HEK293T (cell line): ENCODE measurements around the gene MKS1.

ENCODE experiments used
- BHLHE40 ChIP-seq: fragments of 450-650 bp; IDR thresholded peaks from 2 replicates; pipeline ENCODE4 v1.6.1; 2016; ENCODE audit warnings: mild to moderate bottlenecking, moderate library complexity, borderline replicate concordance
- ELF4 ChIP-seq: fragments of 450-650 bp; IDR thresholded peaks from 2 replicates; pipeline ENCODE4 v1.6.1; 2017; ENCODE audit warnings: antibody characterized with exemption
- FOXA1 ChIP-seq: fragments of 450-650 bp; IDR thresholded peaks from 2 replicates; pipeline ENCODE4 v1.6.1; 2016; ENCODE audit warnings: mild to moderate bottlenecking
- FOXK2 ChIP-seq: fragments of 450-650 bp; IDR thresholded peaks from 2 replicates; pipeline ENCODE4 v1.6.1; 2016; ENCODE audit warnings: mild to moderate bottlenecking
- FOXM1 ChIP-seq: fragments of 450-650 bp; IDR thresholded peaks from 2 replicates; pipeline ENCODE4 v1.6.1; 2017; ENCODE audit warnings: mild to moderate bottlenecking, borderline replicate concordance
- HDGF ChIP-seq: fragments of 450-650 bp; IDR thresholded peaks from 2 replicates; pipeline ENCODE4 v1.6.1; 2017; ENCODE audit warnings: antibody characterized with exemption, borderline replicate concordance
- L3MBTL2 ChIP-seq: fragments of 450-650 bp; conservative IDR thresholded peaks from 2 replicates; pipeline ENCODE4 v1.6.1; 2016; ENCODE audit warnings: mild to moderate bottlenecking
- NFRKB ChIP-seq: fragments of 450-650 bp; IDR thresholded peaks from 2 replicates; pipeline ENCODE4 v1.6.1; 2016; ENCODE audit warnings: mild to moderate bottlenecking, moderate library complexity
- PKNOX1 ChIP-seq: fragments of 450-650 bp; IDR thresholded peaks from 2 replicates; pipeline ENCODE4 v1.6.1; 2016
- SP1 ChIP-seq: fragments of 450-650 bp; IDR thresholded peaks from 2 replicates; pipeline ENCODE4 v1.6.1; 2017
- SUZ12 ChIP-seq: fragments of 450-650 bp; IDR thresholded peaks from 2 replicates; pipeline ENCODE4 v1.6.1; 2016; ENCODE audit warnings: mild to moderate bottlenecking
- TARDBP ChIP-seq: fragments of 450-650 bp; IDR thresholded peaks from 2 replicates; pipeline ENCODE4 v1.6.1; 2016
- ZNF384 ChIP-seq: fragments of 450-650 bp; IDR thresholded peaks from 2 replicates; pipeline ENCODE4 v1.6.1; 2016

DNA sequence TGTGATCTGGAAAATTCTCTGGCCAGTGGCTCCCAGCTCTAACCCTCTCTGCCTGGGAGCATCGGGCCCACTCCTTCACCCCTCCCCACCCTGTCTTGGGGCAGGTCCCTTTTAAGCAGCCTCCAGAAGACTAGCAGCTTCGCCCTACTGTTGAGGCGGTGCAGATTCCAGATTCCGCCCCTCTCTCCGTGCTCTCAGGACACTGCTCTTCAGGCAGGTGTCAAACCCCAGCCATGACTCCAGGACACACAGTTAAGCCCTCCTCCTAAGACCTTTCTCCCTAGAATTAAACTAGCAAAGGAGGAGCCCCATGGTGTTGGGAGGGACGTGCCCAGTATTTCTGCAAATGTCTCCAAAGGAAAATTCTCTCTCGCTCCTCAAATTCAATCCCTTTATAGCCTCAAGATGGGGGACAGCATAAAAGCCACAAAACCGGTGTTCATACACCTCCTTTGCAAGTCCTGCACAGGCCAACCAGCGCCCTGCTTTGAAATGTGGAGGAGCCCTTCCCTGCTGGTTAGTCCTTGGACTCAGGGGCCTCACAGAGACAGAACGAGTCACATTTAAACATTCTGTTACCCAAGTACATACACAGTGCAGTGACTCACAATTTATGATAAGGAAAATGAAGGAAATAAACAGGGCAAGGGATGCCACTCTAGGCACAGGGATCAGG, 26.5 kb upstream of the MKS1 start:
- TF ChIP-seq TARDBP (no peak), FOXM1 (no peak), HDGF (no peak), SP1 (no peak), NFRKB (no peak), ELF4 (no peak), SUZ12 (no peak), L3MBTL2 (no peak), PKNOX1 (no peak), BHLHE40 (no peak), FOXA1 (no peak), FOXK2 (no peak), ZNF384 (no peak)
